22Rv1 (cell line): ENCODE results near the gene GCLM.

ENCODE experiments used
- H3K27ac ChIP-seq: fragments of 450-650 bp; 2 replicates; pipeline ENCODE4 v1.5.1; 2017
- CTCF ChIP-seq: fragments of 450-650 bp; IDR thresholded peaks from 2 replicates; pipeline ENCODE4 v1.5.1; 2017; ENCODE audit warnings: mild to moderate bottlenecking
- ZFX ChIP-seq: fragments of 450-650 bp; IDR thresholded peaks from 2 replicates; pipeline ENCODE4 v1.6.1; 2017; ENCODE audit warnings: antibody characterized with exemption, borderline replicate concordance

The GCLM gene

GRCh38 chr1:93844262-93845045, 64.8 kb downstream of the GCLM start:
- H3K27ac ChIP-seq = 0 out of 2 replicates have a peak overlapping the region, but pooled peaks have one; percentile 4
- TF ChIP-seq CTCF (peak; percentile 85), ZFX (no peak)

GRCh38 chr1:93842750-93843500, 66.3 kb downstream of the GCLM start:
- TF ChIP-seq ZFX (no peak), CTCF (no peak)
- H3K27ac ChIP-seq = no peak overlapping the region

GRCh38 chr1:93841771-93842170, 67.5 kb downstream of the GCLM start:
- no peak for TF ChIP-seq CTCF
- TF ChIP-seq ZFX = no peak
- H3K27ac ChIP-seq = no peak overlapping the region

GRCh38 chr1:93840956-93841482, 68.2 kb downstream of the GCLM start:
- TF ChIP-seq ZFX (no peak), CTCF (no peak)
- H3K27ac ChIP-seq = no peak overlapping the region

GRCh38 chr1:93839753-93840152, 69.5 kb downstream of the GCLM start:
- TF ChIP-seq CTCF (no peak), ZFX (no peak)

GRCh38 chr1:93839307-93839706, 69.9 kb downstream of the GCLM start:
- H3K27ac ChIP-seq = no peak overlapping the region

More at GRCh38 chr1:93839753-93840152, 69.5 kb downstream of the GCLM start:
- H3K27ac ChIP-seq = no peak overlapping the region

More at GRCh38 chr1:93839307-93839706, 69.9 kb downstream of the GCLM start:
- no peak for TF ChIP-seq CTCF
- no peak for TF ChIP-seq ZFX
